Mesenchymal stem cell (in vitro differentiated cells and primary cell): ENCODE results near the gene ADK.
"Not testable (repeated sequence)": the region's sequence is repeated elsewhere in the genome, so short reads cannot be mapped to it uniquely, and the experiment has no call there.

ENCODE experiments used
- DNase-seq: peaks from one replicate; pipeline ENCODE4 v3.0.0-alpha.2; 2013
- H2AFZ ChIP-seq: one replicate; pipeline ENCODE4 v1.6.1; 2013; ENCODE audit warnings: low read depth, mild to moderate bottlenecking, control low read depth, inconsistent platforms, low read length, moderate library complexity
- H2AK5ac ChIP-seq: 2 replicates; pipeline ENCODE4 v1.6.1; 2013; ENCODE audit warnings: low read length, moderate library complexity, mild to moderate bottlenecking, inconsistent platforms; ENCODE audit not compliant: severe bottlenecking
- H2BK120ac ChIP-seq: one replicate; pipeline ENCODE4 v1.6.1; 2013; ENCODE audit warnings: low read depth, mild to moderate bottlenecking, inconsistent platforms, low read length, moderate library complexity
- H2BK12ac ChIP-seq, 2 experiments: one replicate each; pipeline ENCODE4 v1.6.1; 2013; ENCODE audit warnings: inconsistent platforms in 2 of 2, low read length in 2 of 2, mild to moderate bottlenecking in 2 of 2, moderate library complexity in 2 of 2, control low read depth in 1 of 2
- H2BK15ac ChIP-seq: one replicate; pipeline ENCODE4 v1.6.1; 2013; ENCODE audit warnings: mild to moderate bottlenecking, low read depth, inconsistent platforms; ENCODE audit not compliant: poor library complexity, severe bottlenecking
- H2BK5ac ChIP-seq: 2 replicates; pipeline ENCODE4 v1.6.1; 2013; ENCODE audit warnings: low read depth, mild to moderate bottlenecking, low read length, control low read depth, inconsistent platforms; ENCODE audit not compliant: poor library complexity, severe bottlenecking
- H3K14ac ChIP-seq, 2 experiments: one replicate each; pipeline ENCODE4 v1.6.1; 2013; ENCODE audit warnings: inconsistent platforms in 2 of 2, low read length in 2 of 2, control low read depth in 1 of 2, mild to moderate bottlenecking in 1 of 2, moderate library complexity in 1 of 2
- H3K18ac ChIP-seq, 2 experiments: one replicate each; pipeline ENCODE4 v1.6.1; 2013; ENCODE audit warnings: inconsistent platforms in 2 of 2, low read length in 2 of 2, control low read depth in 1 of 2, low read depth in 1 of 2, mild to moderate bottlenecking in 1 of 2
- H3K23ac ChIP-seq, 2 experiments: one replicate each; pipeline ENCODE4 v1.6.1; 2013; ENCODE audit warnings: inconsistent platforms in 2 of 2, low read length in 2 of 2, mild to moderate bottlenecking in 2 of 2, moderate library complexity in 2 of 2, control low read depth in 1 of 2
- H3K27ac ChIP-seq: 2 replicates; pipeline ENCODE4 v1.5.1; 2013; ENCODE audit warnings: mild to moderate bottlenecking, moderate library complexity, low read length, control low read depth, inconsistent platforms; ENCODE audit not compliant: poor library complexity, severe bottlenecking
- H3K27me3 ChIP-seq, 2 experiments: 2 replicates each; pipeline versions ENCODE4 v1.6.1 to v1.7.0; 2013; ENCODE audit warnings: low read length in 2 of 2, mild to moderate bottlenecking in 2 of 2, moderate library complexity in 2 of 2, control low read depth in 1 of 2, inconsistent platforms in 1 of 2; ENCODE audit not compliant: control insufficient read depth in 1 of 2, insufficient read depth in 1 of 2
- H3K36me3 ChIP-seq, 2 experiments: 2 replicates each; pipeline versions ENCODE4 v1.6.1 to v1.7.0; 2013; ENCODE audit warnings: low read length in 2 of 2, control low read depth in 1 of 2, inconsistent platforms in 1 of 2, low read depth in 1 of 2, mild to moderate bottlenecking in 1 of 2; ENCODE audit not compliant: insufficient read depth in 2 of 2, control insufficient read depth in 1 of 2
- H3K4ac ChIP-seq, 2 experiments: one replicate each; pipeline ENCODE4 v1.6.1; 2013; ENCODE audit warnings: inconsistent platforms in 2 of 2, low read length in 2 of 2, mild to moderate bottlenecking in 2 of 2, moderate library complexity in 2 of 2, control low read depth in 1 of 2, low read depth in 1 of 2
- H3K4me1 ChIP-seq: 2 replicates; pipeline ENCODE4 v1.6.1; 2013; ENCODE audit warnings: low read depth, low read length, control low read depth; ENCODE audit not compliant: control insufficient read depth, insufficient read depth
- H3K4me2 ChIP-seq: 2 replicates; pipeline ENCODE4 v1.6.1; 2013; ENCODE audit warnings: low read length, mild to moderate bottlenecking, inconsistent platforms; ENCODE audit not compliant: poor library complexity, severe bottlenecking
- H3K4me3 ChIP-seq, 2 experiments: 2 replicates each; pipeline versions ENCODE4 v1.5.1 to v1.7.0; 2013; ENCODE audit warnings: low read length in 2 of 2, mild to moderate bottlenecking in 2 of 2, control low read depth in 1 of 2, low read depth in 1 of 2; ENCODE audit not compliant: insufficient read depth in 1 of 2
- H3K79me1 ChIP-seq: replicated peaks from 2 replicates; pipeline ENCODE4 v1.6.1; 2013; ENCODE audit warnings: mild to moderate bottlenecking, control low read depth, low read length, inconsistent platforms; ENCODE audit not compliant: poor library complexity, severe bottlenecking
- H3K9ac ChIP-seq: 2 replicates; pipeline ENCODE4 v1.7.0; 2013; ENCODE audit warnings: mild to moderate bottlenecking, low read length, moderate library complexity
- H3K9me3 ChIP-seq: 2 replicates; pipeline ENCODE4 v1.7.0; 2013; ENCODE audit warnings: mild to moderate bottlenecking, low read length; ENCODE audit not compliant: control insufficient read depth
- H4K8ac ChIP-seq: one replicate; pipeline ENCODE4 v1.6.1; 2013; ENCODE audit warnings: inconsistent platforms, mild to moderate bottlenecking, low read length, moderate library complexity
- H4K91ac ChIP-seq: one replicate; pipeline ENCODE4 v1.6.1; 2013; ENCODE audit warnings: mild to moderate bottlenecking, low read length, inconsistent platforms
- WGBS: methylation state at CpG from one replicate; pipeline ENCODE4 v1.1.7; 2013; ENCODE audit warnings: mixed read lengths; 5-methylcytosine and 5-hydroxymethylcytosine counted together

The ADK gene

GRCh38 chr10:74217110-74217509 is 66.1 kb downstream of the ADK start:
- not testable (repeated sequence) for H2AFZ ChIP-seq, H3K27ac ChIP-seq, H3K9ac ChIP-seq, H4K8ac ChIP-seq, H3K36me3 ChIP-seq, H2AK5ac ChIP-seq, H3K23ac ChIP-seq, H2BK5ac ChIP-seq, DNase-seq, H3K27me3 ChIP-seq, H3K4me1 ChIP-seq, H2BK15ac ChIP-seq, H2BK120ac ChIP-seq, H3K18ac ChIP-seq, H3K9me3 ChIP-seq, H3K4ac ChIP-seq, H2BK12ac ChIP-seq, H3K14ac ChIP-seq, H3K4me2 ChIP-seq, H3K4me3 ChIP-seq, H4K91ac ChIP-seq
- peaks cover 12% of the 10 kb centered on the region for H3K79me1 ChIP-seq
- 91% methylated on average over 13 of the region's 13 CpGs for WGBS

GRCh38 chr10:74222467-74222866 is 71.4 kb downstream of the ADK start:
- WGBS, result no CpG with 5 or more reads among the region's 4 CpGs

GRCh38 chr10:74223755-74224529 is 72.9 kb downstream of the ADK start:
- DNase-seq, result peak; percentile 23
- no peak overlapping the region for H4K8ac ChIP-seq
- H3K4me2 ChIP-seq, result no peak overlapping the region
- WGBS, result 66% methylated on average over 9 of the region's 9 CpGs
- H3K27me3 ChIP-seq, result no peaks in the 10 kb centered on the region
- no peak overlapping the region for H2BK15ac ChIP-seq
- no peak overlapping the region for H2BK5ac ChIP-seq
- H2AK5ac ChIP-seq, result no peak overlapping the region
- no peak overlapping the region for H4K91ac ChIP-seq
- H2AFZ ChIP-seq, result no peak overlapping the region
- peaks cover 2% of the 10 kb centered on the region for H3K79me1 ChIP-seq
- no peak overlapping the region for H3K14ac ChIP-seq
- H3K4me1 ChIP-seq, result peaks cover 6% of the 10 kb centered on the region
- peak overlapping the region; percentile 16 for H3K9ac ChIP-seq
- H3K36me3 ChIP-seq, result no peaks in the 10 kb centered on the region
- peak overlapping the region; percentile 67 for H3K27ac ChIP-seq
- no peak overlapping the region for H2BK12ac ChIP-seq
- no peaks in the 10 kb centered on the region for H3K9me3 ChIP-seq
- H3K23ac ChIP-seq, result no peak overlapping the region
- H3K18ac ChIP-seq, result no peak overlapping the region
- H3K4ac ChIP-seq, result no peak overlapping the region
- H3K4me3 ChIP-seq, result no peak overlapping the region
- H2BK120ac ChIP-seq, result no peak overlapping the region

More at GRCh38 chr10:74222467-74222866, 71.4 kb downstream of the ADK start:
- not testable (repeated sequence) for H3K4me2 ChIP-seq, H4K8ac ChIP-seq, H3K4ac ChIP-seq, H3K9me3 ChIP-seq, H2AK5ac ChIP-seq, H4K91ac ChIP-seq, H2BK12ac ChIP-seq, H2AFZ ChIP-seq, H3K79me1 ChIP-seq, H3K9ac ChIP-seq, H3K27ac ChIP-seq, H2BK5ac ChIP-seq, H3K36me3 ChIP-seq, H3K27me3 ChIP-seq, H3K4me3 ChIP-seq, DNase-seq, H2BK15ac ChIP-seq, H3K14ac ChIP-seq, H2BK120ac ChIP-seq, H3K18ac ChIP-seq, H3K23ac ChIP-seq, H3K4me1 ChIP-seq

- H3K4me3 ChIP-seq, result no peak overlapping the region
- no peak overlapping the region for H2BK120ac ChIP-seq
- H3K4me2 ChIP-seq, result no peak overlapping the region
- H3K18ac ChIP-seq, result no peak overlapping the region
- no peak overlapping the region for H2BK5ac ChIP-seq
- H3K4ac ChIP-seq, result no peak overlapping the region
- peaks cover 6% of the 10 kb centered on the region for H3K79me1 ChIP-seq
- no peaks in the 10 kb centered on the region for H3K27me3 ChIP-seq
- peak overlapping the region; percentile 1 for H3K9ac ChIP-seq
- no peaks in the 10 kb centered on the region for H3K36me3 ChIP-seq
- H3K14ac ChIP-seq, result no peak overlapping the region
- peak; percentile 26 for DNase-seq
- H3K4me1 ChIP-seq, result peaks cover 6% of the 10 kb centered on the region
- no peak overlapping the region for H4K91ac ChIP-seq
- no peak overlapping the region for H2AFZ ChIP-seq
- 67% methylated on average over 3 of the region's 3 CpGs for WGBS
- no peak overlapping the region for H3K23ac ChIP-seq
- H3K27ac ChIP-seq, result no peak overlapping the region
- no peak overlapping the region for H2AK5ac ChIP-seq
- no peak overlapping the region for H4K8ac ChIP-seq
- H3K9me3 ChIP-seq, result no peaks in the 10 kb centered on the region
- H2BK15ac ChIP-seq, result no peak overlapping the region
- no peak overlapping the region for H2BK12ac ChIP-seq
These were observed 76.8 kb downstream of the ADK start for GRCh38 chr10:74227697-74228424.
